ENCODE measurements around the gene RLN3.

The RLN3 gene

GRCh38 chr19:13993590-13994300, 34.2 kb upstream of the RLN3 start:
- in situ Hi-C loops (cut with HindIII; ENCODE audit: low sequenced_read_pairs) = no loop called here

GRCh38 chr19:13995017-13995728, 32.8 kb upstream of the RLN3 start:
- in situ Hi-C loops (cut with HindIII; ENCODE audit: low sequenced_read_pairs) = no loop called here

DNA sequence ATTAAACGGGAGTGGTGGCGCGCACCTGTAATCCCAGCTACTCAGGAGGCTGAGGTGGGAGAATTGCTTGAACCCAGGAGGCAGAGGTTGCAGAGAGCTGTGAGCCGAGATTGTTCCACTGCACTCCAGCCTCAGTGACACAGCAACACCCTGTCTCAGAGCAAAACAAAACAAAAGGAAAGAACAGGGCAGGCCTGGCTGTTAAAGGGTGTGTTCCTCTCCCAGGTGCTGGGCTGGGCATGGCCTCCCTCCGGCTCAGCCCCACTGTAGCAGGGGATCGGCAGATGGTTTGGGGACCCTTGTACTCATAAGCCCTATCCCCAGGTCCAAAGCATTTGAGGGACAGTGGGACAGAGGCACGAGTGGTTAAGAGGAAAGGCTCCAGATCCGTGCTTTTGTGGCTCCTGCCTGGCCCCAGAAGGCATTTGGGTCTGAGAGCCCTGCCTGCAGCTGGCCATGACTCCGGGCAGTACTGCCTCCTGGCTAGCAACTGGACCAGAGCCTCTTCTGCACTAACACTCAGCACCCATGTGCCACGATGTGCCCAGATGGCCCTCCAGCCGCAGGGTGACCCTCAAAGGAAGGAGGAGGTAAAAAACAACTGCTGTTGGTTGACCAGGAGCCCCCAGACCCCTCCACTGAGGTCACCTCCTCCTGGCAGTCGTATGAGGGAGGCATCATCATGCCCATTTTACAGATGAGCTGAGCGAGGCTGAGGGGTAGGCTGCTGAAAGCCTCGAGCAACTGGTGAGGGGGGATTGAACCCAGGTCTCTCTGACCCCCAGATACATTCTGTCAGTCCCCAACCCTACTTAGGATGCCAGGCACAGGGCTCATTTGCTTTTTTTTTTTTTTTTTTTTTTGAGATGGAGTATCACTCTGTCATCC, 31.8 kb upstream of the RLN3 start:
- in situ Hi-C loops (cut with HindIII; ENCODE audit: low sequenced_read_pairs) = no loop called here

GRCh38 chr19:13996928-13997630, 30.9 kb upstream of the RLN3 start:
- in situ Hi-C loops (cut with HindIII; ENCODE audit: low sequenced_read_pairs) = no loop called here

DNA sequence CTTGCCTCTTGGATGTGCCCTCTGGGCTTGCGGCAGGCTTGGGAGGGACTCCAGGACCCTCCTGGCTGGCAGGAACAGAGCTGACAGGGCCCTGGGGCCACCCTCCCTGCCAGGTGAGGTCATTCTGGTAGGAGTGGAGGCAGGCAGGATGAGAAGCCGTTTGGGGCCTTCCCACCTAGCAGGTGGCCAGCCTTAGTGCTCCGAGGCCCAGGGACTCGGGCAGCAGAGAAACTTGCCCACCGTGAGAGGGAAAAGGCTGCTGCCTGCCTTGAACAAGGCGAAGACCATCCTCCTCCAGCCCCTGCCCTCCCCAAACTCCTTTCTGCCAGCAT, 30.4 kb upstream of the RLN3 start:
- in situ Hi-C loops (cut with HindIII; ENCODE audit: low sequenced_read_pairs) = no loop called here

GRCh38 chr19:13998426-13998825, 29.5 kb upstream of the RLN3 start:
- in situ Hi-C loops (cut with HindIII; ENCODE audit: low sequenced_read_pairs) = no loop called here

- in situ Hi-C loops (cut with HindIII; ENCODE audit: low sequenced_read_pairs) = no loop called here
Observed at GRCh38 chr19:13999085-13999484, 28.9 kb upstream of the RLN3 start.

DNA sequence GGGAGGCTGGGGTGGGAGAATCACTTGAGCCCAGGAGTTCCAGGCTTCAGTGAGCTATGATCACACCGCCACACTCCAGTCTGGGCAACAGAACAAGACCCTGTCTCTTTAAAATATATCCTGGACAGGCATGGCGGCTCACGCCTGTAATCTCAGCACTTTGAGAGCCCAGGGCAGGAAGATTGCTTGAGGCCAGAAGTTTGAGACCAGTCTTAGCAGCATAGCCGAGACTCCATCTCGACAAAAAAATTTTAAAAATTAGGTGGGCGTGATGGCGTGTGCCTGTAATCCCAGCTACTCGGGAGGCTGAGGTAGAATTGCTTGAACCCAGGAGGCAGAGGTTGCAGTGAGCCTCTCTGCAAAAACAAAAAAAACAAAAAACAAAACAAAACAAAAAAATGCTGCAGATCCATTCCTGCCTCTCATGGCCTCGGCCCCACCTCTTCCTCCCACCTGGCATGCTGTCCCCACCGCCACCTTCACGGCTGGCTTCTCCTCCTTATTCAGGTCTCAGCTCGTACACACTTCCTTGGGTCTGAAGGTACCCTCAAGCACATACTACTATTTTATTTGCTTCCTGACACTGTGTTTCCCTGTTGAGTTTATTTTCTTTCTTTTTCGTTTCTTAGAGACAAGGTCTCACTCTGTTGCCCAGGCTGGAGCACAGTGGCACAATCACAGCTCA, 27.1 kb upstream of the RLN3 start:
- in situ Hi-C loops (cut with HindIII; ENCODE audit: low sequenced_read_pairs) = no loop called here

DNA sequence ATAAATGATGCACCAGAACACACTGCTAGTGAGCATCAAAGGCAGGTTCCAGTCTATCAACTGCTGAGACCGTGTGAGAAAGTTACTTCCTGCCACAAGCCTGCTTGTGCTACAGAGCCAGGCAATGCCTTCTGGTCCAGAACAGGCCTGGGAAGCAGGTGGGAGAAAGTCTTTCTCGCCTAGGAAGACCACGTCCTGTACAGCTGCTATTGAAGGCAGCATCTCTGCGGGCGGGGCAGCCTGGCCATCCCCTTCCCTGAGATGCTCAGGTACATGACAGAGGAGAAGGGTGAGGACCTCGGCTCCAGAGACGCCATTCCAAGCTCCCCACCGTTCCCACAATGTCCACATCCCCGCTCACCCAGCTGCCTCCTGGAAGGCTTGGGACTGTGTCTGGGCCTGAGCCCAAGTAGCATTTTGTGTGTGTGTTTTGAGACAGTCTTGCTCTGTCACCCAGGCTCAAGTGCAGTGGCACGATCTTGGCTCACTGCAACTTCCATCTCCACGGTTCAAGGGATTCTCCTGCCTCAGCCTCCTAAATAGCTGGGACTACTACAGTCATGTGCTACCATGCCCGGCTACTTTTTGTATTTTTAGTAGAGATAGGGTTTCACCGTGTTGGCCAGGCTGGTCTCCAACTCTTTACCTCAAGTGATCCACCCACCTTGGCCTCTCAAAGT, 25.2 kb upstream of the RLN3 start:
- in situ Hi-C loops (cut with HindIII; ENCODE audit: low sequenced_read_pairs) = no loop called here

DNA sequence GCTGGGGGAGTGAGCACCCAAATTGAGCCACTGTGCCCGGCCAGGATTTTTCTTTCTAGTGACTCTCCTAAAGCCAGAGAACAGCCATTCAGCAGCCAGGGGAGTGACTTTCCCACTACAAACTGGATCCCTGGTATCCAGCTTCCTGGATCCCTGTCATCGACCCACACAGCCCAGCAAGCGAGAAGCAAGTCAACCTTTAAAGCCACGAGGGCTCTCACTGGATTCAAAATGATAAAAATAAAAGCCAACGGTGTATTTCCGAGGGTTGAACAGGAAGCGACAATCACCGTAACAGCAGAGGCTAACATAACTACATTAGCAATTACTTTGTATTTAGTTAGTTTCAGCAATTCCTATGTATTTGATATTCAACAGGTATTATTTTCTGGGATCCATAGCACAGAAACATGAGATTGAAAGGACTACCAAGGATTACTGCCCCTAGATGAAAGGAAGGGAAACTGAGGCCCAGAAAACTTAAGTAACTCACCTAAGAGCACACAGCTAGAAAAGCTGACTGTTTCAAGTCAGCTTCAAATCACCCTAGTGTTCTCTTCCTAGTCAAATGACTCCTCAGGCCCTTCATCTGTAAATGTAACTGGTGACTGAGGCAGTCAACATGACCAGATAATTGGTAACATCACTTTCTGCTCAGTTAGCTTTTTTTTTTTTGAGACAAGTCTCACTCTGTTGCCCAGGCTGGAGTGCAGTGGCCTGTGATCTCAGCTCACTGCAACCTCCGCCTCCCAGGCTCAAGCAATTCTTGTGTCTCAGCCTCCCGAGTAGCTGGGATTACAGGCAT, 24.5 kb upstream of the RLN3 start:
- in situ Hi-C loops (cut with HindIII; ENCODE audit: low sequenced_read_pairs) = no loop called here

- in situ Hi-C loops (cut with HindIII; ENCODE audit: low sequenced_read_pairs) = no loop called here
Observed at GRCh38 chr19:14004619-14005348, 23.2 kb upstream of the RLN3 start.

- in situ Hi-C loops (cut with HindIII; ENCODE audit: low sequenced_read_pairs) = no loop called here
Observed at GRCh38 chr19:14005349-14006084, 22.4 kb upstream of the RLN3 start.

- in situ Hi-C loops (cut with HindIII; ENCODE audit: low sequenced_read_pairs) = no loop called here
Observed at GRCh38 chr19:14006085-14006765, 21.7 kb upstream of the RLN3 start, which contains the start of gene RFX1. Gene RFX1 (minus strand): TSS chr19:14006320. CDS start chr19:13993843, 12,477 bp downstream.

- in situ Hi-C loops (cut with HindIII; ENCODE audit: low sequenced_read_pairs) = no loop called here
Observed at GRCh38 chr19:14006766-14007562, 21.0 kb upstream of the RLN3 start.

- in situ Hi-C loops (cut with HindIII; ENCODE audit: low sequenced_read_pairs) = no loop called here
Observed at GRCh38 chr19:14012378-14012915, 15.5 kb upstream of the RLN3 start.

DNA sequence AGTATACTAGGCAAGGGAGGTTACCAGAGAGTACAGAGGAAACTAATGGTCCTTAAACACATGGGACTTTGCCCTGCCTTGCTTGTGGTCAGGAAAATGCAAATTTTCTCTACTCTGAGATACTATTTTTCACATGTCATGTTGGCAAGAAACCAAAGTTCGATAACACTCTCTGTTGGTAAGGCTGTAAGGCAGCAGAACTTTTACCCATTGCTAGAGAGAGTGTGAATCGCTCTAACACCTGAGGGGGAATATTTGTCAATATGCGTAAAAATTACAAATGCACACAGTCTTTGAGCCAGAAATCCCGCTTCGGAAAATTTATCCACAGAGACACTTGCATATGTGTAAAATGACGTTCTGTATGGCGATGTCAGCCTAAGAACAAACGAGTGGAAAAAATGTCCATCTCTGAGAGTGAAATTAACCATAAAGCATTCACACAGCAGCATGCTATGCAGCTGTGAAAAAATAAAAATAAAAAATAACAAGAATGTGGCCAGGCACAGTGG, 12.4 kb upstream of the RLN3 start:
- in situ Hi-C loops (cut with HindIII; ENCODE audit: low sequenced_read_pairs) = no loop called here
